HFFc6 (cell line): ENCODE data around the gene MED29. TPM values are rescaled to one million over a fixed set of nuclear protein-coding genes. Genes with fewer than 3 reads are reported as not detected.
A peak's percentile ranks its signal among the peaks of the same experiment; 100 is the strongest.

ENCODE experiments used
- DNase-seq: peaks from one replicate; pipeline ENCODE4 v3.0.0-alpha.2; 2018
- H3K27ac Mint-ChIP-seq: 2 replicates; pipeline ENCODE4 v1.8.0; 2020; ENCODE audit warnings: mild to moderate bottlenecking, mixed read lengths
- H3K27me3 Mint-ChIP-seq: 2 replicates; pipeline ENCODE4 v1.8.0; 2021; ENCODE audit warnings: mild to moderate bottlenecking, moderate library complexity, mixed read lengths; ENCODE audit not compliant: insufficient read depth
- H3K36me3 Mint-ChIP-seq: 2 replicates; pipeline ENCODE4 v1.8.0; 2021; ENCODE audit warnings: low read depth, mixed read lengths
- H3K4me1 Mint-ChIP-seq: 2 replicates; pipeline ENCODE4 v1.8.0; 2020; ENCODE audit warnings: low read depth, mixed read lengths
- H3K4me3 Mint-ChIP-seq: 2 replicates; pipeline ENCODE4 v1.8.0; 2020; ENCODE audit warnings: mild to moderate bottlenecking, moderate library complexity, mixed read lengths
- H3K9me3 Mint-ChIP-seq: 2 replicates; pipeline ENCODE4 v1.8.0; 2020; ENCODE audit warnings: mild to moderate bottlenecking, mixed read lengths
- CTCF ChIP-seq: fragments of 200-600 bp; sonication (generic); IDR thresholded peaks from 2 replicates; pipeline ENCODE4 v1.5.0; 2021; ENCODE audit warnings: antibody characterized with exemption, mild to moderate bottlenecking
- total RNA-seq, 6 experiments: library from RNA; stranded (reverse); fragmentation: NEBNext Ultra II Directional; extraction: Animal tissue kit (Norgen Biotek cat#: 25700); gene quantifications; 2 replicates in 1 of 6; 3 replicates in 5 of 6; pipeline ENCODE4 v1.2.3, GENCODE V29; 2021

Gene MED29
- total RNA-seq, 6 experiments from 2014 or later = 38.2 to 48.5 (median 45.2) TPM

GRCh38 chr19:39433480-39434079 is 42.4 kb downstream of the MED29 start:
- H3K36me3 Mint-ChIP-seq = peaks cover 32% of the 10 kb centered on the region
- peaks cover 6% of the 10 kb centered on the region for H3K9me3 Mint-ChIP-seq
- H3K27me3 Mint-ChIP-seq = peaks cover 25% of the 10 kb centered on the region
- peak overlapping the region; percentile 98 for H3K27ac Mint-ChIP-seq
- H3K4me1 Mint-ChIP-seq = peaks cover 57% of the 10 kb centered on the region
- no peak for TF ChIP-seq CTCF
- no peak for DNase-seq
- H3K4me3 Mint-ChIP-seq = peak overlapping the region; percentile 100

GRCh38 chr19:39434123-39435076 is 43.2 kb downstream of the MED29 start:
- DNase-seq = no peak
- no peak for TF ChIP-seq CTCF
- Mint-ChIP-seq H3K27ac (peak overlapping the region; percentile 98), H3K4me1 (peaks cover 49% of the 10 kb centered on the region), H3K4me3 (peak overlapping the region; percentile 100), H3K36me3 (peaks cover 32% of the 10 kb centered on the region), H3K27me3 (peaks cover 18% of the 10 kb centered on the region), H3K9me3 (peaks cover 6% of the 10 kb centered on the region)

GRCh38 chr19:39435499-39436349 is 44.5 kb downstream of the MED29 start, which contains the start of gene RPS16:
TSS of gene RPS16 (minus strand) at chr19:39435949. CDS start at chr19:39435895, 54 bp downstream.
- peak; percentile 97 for DNase-seq
- peak within 1 kb of the TSS; percentile 100 for H3K4me3 Mint-ChIP-seq
- peaks cover 32% of the 10 kb centered on the region for H3K36me3 Mint-ChIP-seq
- H3K27ac Mint-ChIP-seq = peak within 1 kb of the TSS; percentile 98
- H3K27me3 Mint-ChIP-seq = peaks cover 12% of the 10 kb centered on the region
- H3K4me1 Mint-ChIP-seq = peaks cover 48% of the 10 kb centered on the region
- no peak for TF ChIP-seq CTCF
- peaks cover 6% of the 10 kb centered on the region for H3K9me3 Mint-ChIP-seq

- Mint-ChIP-seq H3K27ac (peak overlapping the region; percentile 98), H3K36me3 (peaks cover 32% of the 10 kb centered on the region), H3K4me1 (peaks cover 44% of the 10 kb centered on the region), H3K9me3 (peaks cover 6% of the 10 kb centered on the region), H3K27me3 (peaks cover 12% of the 10 kb centered on the region), H3K4me3 (peak overlapping the region; percentile 100)
- no peak for DNase-seq
- TF ChIP-seq CTCF = no peak
These were observed 45.2 kb downstream of the MED29 start for GRCh38 chr19:39436350-39436716.

GRCh38 chr19:39438270-39438934 is 47.2 kb downstream of the MED29 start:
- Mint-ChIP-seq H3K9me3 (peaks cover 6% of the 10 kb centered on the region), H3K4me3 (no peak overlapping the region), H3K27me3 (peaks cover 14% of the 10 kb centered on the region), H3K36me3 (peaks cover 21% of the 10 kb centered on the region), H3K4me1 (peaks cover 38% of the 10 kb centered on the region), H3K27ac (no peak overlapping the region)
- TF ChIP-seq CTCF = no peak
- DNase-seq = peak; percentile 44
